ENCODE results near the gene D2HGDH.
"Not testable (repeated sequence)": the region's sequence is repeated elsewhere in the genome, so short reads cannot be mapped to it uniquely, and the experiment has no call there.

Gene D2HGDH

GRCh38 chr2:241748468-241749256, 14.2 kb downstream of the D2HGDH start:
- DNase-seq (ENCODE audit: low spot score): no peak

- no peak for DNase-seq (ENCODE audit: low spot score)
Measured at GRCh38 chr2:241750076-241750840, 15.8 kb downstream of the D2HGDH start.

- no peak for DNase-seq (ENCODE audit: low spot score)
Measured at GRCh38 chr2:241751152-241751551, 16.7 kb downstream of the D2HGDH start.

GRCh38 chr2:241751776-241752175, 17.3 kb downstream of the D2HGDH start:
- no peak for DNase-seq (ENCODE audit: low spot score)

GRCh38 chr2:241752253-241752652, 17.8 kb downstream of the D2HGDH start:
- DNase-seq (ENCODE audit: low spot score): no peak

- DNase-seq (ENCODE audit: low spot score): no peak
Measured at GRCh38 chr2:241752689-241753276, 18.4 kb downstream of the D2HGDH start.

- no peak for DNase-seq (ENCODE audit: low spot score)
Measured at GRCh38 chr2:241753493-241753892, 19.1 kb downstream of the D2HGDH start.

GRCh38 chr2:241754042-241754441, 19.6 kb downstream of the D2HGDH start:
- no peak for DNase-seq (ENCODE audit: low spot score)

- DNase-seq (ENCODE audit: low spot score): no peak
Measured at GRCh38 chr2:241755166-241755565, 20.7 kb downstream of the D2HGDH start.

- no peak for DNase-seq (ENCODE audit: low spot score)
Measured at GRCh38 chr2:241755777-241756176, 21.3 kb downstream of the D2HGDH start.

GRCh38 chr2:241759067-241759807, 24.8 kb downstream of the D2HGDH start:
- DNase-seq (ENCODE audit: low spot score): no peak

GRCh38 chr2:241759893-241760292, 25.5 kb downstream of the D2HGDH start:
- not testable (repeated sequence) for DNase-seq (ENCODE audit: low spot score)

- no peak for DNase-seq (ENCODE audit: low spot score)
Measured at GRCh38 chr2:241760301-241760771, 25.9 kb downstream of the D2HGDH start.

- no peak for DNase-seq (ENCODE audit: low spot score)
Measured at GRCh38 chr2:241762321-241762932, 28.0 kb downstream of the D2HGDH start.

- DNase-seq (ENCODE audit: low spot score): peak; percentile 84
Measured at GRCh38 chr2:241762933-241763369, 28.5 kb downstream of the D2HGDH start.

GRCh38 chr2:241763551-241764274, 29.3 kb downstream of the D2HGDH start:
- DNase-seq (ENCODE audit: low spot score): peak; percentile 29

- DNase-seq (ENCODE audit: low spot score): no peak
Measured at GRCh38 chr2:241764275-241765241, 30.1 kb downstream of the D2HGDH start.

- DNase-seq (ENCODE audit: low spot score): no peak
Measured at GRCh38 chr2:241767464-241768250, 33.2 kb downstream of the D2HGDH start.

GRCh38 chr2:241768251-241768711, 33.9 kb downstream of the D2HGDH start:
- DNase-seq (ENCODE audit: low spot score): no peak

Measured in CD4-positive, alpha-beta T cell treated with Interleukin-15 for 4 hours (primary cell).